ENCODE measurements around the gene MR1.

DNA sequence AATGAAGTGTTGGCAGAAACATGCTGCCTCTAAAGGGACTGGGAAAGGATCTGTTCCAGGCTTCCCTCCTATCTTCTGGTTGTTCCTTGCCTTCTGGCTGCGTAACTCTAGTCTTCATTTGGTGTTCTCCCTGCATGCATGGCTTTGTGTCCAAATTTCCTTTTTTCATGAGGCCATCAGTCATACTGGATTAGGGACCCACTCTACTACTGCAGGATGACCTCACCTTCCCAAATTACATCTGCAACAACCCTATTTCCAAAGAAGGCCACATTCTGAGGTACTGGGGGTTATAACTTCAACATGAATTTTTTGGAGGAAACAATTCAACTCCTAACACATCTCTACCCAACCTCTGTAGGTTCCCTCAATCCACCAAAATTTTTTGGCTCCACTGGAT lies 26.3 kb downstream of the MR1 start:
- TF ChIP-seq CTCF (conservative IDR thresholded peaks at IDR 0.05; ENCODE audit: low read length): no peak
- no peak for TF ChIP-seq EZH2phosphoT487 (IDR thresholded peaks at IDR 0.05; ENCODE audit: borderline replicate concordance)
